GM21360 (cell line): Measurements from ENCODE around the gene PRKCE.

Source experiments
- ATAC-seq: cut with Tn5 transposase; IDR thresholded peaks from one replicate; pipeline ENCODE4 v1.9.1; 2021; ENCODE audit warnings: mild to moderate bottlenecking, moderate library complexity; ENCODE audit not compliant: unreplicated experiment

Gene PRKCE

DNA sequence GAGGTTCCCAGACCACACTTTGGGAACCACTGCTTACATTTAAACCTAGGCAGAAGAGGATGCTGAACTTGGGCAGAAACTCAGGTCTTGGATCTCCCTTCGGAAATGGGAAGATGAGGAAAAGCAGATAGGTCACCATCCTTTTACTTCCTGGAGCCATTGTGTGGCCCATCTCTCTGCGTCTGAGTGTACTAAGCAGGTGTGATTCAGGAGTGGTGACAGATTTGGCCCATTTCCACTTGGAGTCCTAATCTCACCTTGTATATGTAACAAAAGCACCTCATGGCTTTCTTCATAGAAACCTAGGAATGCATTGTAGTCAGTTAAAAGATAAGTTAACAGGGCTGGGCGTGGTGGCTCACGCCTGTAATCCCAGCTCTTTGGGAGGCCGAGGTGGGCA, 71.0 kb downstream of the PRKCE start:
- no peak for ATAC-seq

DNA sequence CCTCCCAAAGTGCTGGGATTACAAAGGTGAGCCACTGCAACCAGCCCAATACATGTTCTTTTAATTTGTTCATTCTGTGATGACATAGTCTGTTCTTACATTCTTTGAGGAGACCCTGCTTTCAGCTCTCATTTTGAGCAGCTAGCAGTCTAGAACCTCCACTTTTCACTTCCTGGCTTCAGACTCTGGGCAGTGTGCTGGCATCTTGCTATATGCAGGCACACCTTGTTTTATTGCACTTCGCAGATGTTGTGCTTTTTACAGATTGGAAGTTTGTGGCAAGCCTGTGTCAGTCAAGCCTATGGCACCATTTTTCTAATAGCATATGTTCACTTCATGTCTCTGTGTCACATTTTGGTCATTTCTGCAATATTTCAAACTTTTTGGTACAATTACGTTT, 72.4 kb downstream of the PRKCE start:
- no peak for ATAC-seq

DNA sequence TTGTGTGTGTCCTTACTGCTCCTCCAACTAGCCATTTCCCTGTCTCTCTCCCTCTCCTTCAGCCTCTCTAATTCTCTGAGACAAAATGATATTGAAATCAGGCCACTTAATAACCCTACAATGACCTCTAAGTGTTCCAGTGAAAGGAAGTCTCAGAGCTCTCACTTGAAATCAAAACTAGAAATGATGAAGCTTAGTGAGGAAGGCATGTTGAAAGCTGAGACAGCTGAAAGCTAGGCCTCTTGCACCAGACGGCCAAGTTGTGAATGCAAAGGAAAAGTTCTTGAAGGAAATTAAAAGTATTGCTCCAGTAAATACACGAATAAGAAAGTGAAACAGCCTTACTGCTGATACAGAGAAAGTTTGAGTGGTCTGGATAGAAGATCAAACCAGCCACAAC, 72.9 kb downstream of the PRKCE start:
- no peak for ATAC-seq

DNA sequence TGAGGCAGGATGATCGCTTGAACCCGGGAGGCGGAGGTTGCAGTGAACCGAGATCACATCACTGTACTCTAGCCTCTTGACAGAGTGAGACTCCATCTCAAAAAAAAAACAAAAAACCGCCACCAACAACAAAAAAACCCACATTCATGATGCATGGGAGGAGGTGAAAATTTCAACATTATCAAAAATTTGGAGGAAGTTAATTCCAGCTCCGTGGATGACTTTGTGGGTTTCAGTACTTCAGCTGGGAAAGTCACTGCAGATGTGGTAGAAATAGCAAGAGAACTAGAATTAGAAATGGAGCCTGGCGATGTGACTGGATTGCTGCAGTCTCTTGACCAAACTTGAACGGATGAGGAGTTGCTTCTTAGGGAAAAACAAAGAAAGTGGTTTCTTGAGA, 74.3 kb downstream of the PRKCE start:
- ATAC-seq: no peak

DNA sequence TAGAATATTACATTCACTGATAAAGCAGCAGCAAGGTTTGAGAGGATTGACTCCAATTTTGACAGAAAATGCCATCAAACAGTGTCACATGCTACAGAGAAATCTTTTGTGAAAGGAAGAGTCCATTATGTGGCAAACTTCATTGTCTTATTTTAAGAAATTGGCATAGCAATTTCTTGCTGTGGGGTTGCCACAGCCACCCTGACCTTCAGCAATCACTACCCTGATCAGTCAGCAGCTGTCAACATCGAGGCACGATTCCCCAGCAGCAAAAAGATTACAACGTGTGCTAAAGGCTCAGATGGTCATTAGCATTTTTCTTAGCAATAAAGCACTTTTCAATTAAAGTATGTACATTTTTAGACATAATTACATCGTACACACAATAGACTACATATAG, 74.7 kb downstream of the PRKCE start:
- no peak for ATAC-seq

DNA sequence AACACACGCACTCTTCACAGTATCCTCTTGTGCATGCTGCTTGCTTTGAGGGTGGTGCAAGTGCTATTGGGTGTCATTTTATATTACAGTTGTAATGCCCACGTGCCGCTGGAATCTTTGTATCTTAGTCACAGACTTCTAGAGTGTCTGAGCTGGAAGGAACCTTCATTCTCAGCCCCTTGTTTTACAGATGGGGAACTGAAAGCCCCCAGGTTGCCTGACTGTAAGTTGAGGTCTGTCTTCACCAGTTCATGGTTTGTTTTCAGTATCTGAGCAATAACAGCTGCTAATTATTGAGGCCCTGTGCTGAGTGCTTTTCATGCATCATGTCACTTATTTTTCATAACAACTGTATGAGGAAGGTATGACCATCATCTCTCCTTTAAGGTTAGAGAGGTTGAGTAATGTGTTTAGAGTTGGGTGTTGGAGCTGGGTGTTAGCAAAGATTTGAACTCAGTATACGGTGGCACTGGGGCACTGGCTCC, 77.0 kb downstream of the PRKCE start:
- peak; percentile 79 for ATAC-seq

DNA sequence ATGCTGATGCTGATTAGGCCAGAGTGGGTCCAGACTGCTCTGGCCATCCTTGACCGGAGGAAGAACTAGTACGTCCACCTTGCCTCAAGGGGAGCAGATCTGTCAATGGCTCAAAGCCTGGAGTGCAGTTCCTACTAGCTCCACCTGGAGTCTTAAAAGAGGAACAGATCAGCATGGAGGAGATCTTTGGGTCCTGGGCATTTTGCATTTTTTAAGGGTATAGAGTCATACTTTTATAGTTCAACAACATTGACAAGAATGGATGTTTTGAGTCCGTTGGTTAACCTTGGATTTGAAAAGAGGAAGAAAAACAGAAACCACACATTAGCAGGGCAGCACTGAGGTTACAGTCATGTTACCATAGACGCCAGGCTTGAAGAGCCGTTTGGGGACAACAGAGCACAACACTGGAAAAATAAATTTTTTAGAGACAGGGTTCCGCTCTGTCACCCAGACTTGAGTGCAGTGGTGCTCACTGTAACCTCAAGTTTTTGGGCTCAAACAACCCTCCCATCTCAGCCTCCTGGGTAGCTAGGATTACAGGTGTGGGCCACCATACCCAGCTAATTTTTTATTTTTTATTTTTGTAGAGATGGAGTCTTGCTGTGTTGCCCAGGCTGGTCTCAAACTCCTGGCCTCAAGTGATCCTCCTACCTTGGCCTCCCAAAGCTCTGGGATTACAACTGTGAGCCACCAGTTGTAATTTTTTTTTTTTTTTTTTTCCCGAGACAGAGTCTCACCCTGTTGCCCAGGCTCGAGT, 78.5 kb downstream of the PRKCE start:
- ATAC-seq: peak; percentile 45

DNA sequence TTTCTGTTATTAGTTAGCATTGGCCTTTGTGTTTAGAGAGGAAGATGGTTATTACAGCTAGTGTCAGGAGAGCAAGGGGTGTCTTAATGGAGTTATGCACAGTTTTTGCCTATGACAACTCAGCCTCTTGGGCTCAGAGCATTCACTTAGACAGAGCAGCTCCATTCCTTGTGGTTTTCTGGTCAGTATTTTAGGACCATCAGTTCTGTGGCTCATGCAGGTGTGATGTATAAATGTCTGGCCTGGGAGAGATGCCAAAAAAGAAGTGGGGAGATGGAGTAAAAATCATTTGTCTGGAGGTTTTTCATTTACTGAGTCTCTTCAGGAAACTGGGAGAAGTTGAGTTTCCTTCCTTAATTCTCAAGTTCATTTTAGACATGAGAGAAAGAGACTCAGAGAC, 79.7 kb downstream of the PRKCE start:
- no peak for ATAC-seq

DNA sequence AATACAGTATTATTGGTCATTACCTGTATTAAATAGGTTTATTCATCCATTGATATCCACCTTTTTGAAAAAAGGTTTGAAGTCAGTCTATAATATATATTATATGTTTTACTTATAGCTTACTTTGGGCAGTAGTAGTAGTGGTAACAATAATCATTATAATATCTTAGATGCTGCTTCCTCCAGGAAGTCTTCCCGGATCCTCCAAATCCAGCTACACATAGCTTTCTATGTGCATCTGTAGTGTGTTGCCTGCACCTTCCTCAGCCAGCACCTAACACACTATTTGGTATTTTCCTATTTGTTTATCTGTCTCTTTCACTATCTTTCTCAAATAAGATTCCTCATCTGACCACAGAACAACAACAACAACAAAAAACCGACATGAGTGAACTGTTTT, 81.0 kb downstream of the PRKCE start:
- ATAC-seq: no peak

DNA sequence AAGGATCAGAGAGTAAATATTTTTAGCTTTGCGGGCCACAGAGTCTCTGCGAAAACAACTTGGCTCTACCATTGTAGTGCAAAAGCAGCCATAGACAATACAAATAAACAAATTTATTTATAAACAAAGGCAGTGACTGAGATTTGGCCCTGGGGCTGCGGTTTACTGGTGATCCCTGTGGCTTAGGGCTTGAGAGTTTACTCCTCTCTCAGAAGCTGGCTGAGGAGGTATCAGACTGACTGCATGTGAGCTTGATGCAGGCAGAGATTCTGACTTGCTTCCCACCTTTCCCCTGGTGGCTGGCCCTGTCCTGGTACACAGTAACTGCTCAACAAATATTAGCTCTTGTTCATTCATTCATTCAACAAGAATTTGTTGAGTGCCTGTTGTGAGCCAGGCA, 81.5 kb downstream of the PRKCE start:
- no peak for ATAC-seq

DNA sequence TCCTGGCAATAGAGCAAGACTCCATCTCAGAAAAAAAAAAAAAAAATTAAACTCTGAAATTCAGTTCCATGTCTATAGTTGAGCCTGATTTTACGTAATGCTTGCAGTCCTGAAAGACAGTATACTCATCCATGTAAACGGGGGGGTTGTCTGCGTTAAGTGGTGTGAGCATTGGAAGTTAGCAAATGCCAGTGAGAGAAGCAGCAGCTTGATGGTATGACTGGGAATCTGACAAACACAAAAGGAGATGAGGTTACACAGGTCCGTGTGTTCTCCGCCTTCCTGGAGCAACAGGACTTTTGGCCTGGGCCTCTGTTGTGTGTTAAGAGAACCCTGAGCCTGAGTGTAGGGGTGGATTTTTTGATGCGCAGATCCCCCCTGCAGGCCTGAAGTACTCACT, 82.9 kb downstream of the PRKCE start:
- ATAC-seq: no peak

DNA sequence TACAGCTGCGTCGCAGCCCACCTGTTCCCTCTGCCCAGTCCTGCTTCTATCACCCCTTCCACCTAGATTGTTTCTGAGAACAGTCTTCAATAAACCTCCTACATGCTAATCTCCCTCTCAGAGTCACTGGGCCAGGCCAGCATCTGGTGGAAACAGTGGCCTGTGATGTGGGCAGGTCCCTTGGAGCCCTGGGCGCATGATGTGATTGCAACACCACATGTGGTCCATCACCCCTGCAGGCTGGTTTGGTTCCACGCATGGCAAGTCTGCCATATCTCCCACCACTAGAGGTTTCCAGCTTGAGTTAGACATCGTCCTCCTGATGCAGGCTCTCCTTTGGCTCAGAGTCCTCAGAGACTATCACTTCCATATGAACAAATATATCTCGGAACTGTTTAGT, 83.5 kb downstream of the PRKCE start:
- ATAC-seq: no peak

DNA sequence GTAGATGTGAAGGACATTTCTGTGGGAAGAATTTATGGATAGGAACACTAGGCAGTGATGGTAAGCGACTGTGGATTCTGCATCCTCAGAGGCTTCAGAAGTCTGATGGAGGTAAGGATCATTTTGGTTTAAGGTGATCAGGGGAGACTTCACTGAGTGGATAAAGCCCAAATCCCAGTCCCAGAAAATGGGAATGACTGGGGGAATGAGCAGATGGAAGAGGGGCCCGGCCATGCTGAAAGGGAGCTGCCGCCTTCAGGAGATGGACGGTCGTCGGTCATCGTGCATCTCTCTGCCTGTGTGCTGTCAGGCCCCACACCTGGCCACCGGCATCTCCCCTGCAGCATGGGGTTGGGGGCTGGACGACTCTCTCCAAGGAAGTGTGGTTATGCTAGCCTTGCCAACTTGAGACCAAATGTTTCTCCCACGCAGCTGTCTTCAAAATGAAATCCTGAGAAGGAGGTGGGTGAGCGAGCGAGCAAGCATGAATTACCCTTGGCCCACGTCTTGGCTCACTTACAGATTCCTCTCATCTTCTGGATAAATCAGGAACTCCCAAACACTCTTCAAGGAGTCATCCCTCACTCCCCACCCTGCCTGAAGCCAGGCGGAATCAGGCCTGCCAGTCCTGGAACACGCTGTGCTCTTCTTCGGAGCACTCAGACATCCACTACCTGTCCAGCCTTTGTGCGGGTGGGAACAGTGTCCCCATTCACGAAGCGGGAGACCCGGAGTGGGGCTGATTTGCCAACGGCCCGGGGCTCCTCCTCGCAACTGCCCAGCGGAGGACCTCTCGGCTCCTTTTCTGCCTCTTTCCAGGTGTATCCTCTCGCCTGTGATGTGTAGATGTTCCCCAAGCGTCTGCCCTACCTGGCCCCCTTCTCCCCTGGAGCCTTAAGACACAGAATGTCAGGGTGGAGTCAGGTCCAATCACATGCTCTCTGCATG, 85.6 kb downstream of the PRKCE start:
- no peak for ATAC-seq

DNA sequence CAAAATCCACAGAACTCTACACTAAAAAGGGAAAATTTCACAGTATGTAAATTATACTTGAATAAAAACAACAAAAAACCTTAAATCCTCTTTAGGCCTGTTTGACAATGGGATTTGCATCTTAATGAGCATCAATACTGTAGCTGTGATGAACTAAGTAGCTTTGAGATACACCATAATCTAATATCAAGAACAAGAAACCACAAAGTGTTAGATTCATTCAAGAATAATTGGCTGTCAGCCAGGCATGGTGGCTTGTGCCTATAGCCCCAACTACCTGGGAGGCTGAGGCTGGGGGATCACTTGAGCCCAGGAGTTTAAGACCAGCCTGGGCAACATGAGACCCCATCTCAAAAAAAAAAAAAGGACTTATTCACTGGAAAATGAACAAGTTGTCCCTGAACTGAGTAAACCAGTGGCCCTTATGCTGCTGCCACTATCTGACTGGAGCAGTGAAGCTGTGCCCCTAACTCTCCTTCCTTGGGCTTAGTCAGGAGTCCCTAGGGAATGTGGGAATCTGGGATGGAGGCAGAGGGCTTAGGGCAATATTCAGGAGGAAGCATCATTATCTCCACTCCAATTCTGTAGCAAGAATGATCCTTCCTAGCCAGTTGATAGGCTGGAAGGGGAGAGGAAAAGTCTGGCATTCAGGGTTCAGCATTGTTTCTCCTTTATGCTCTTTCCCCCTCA, 88.5 kb downstream of the PRKCE start:
- no peak for ATAC-seq

DNA sequence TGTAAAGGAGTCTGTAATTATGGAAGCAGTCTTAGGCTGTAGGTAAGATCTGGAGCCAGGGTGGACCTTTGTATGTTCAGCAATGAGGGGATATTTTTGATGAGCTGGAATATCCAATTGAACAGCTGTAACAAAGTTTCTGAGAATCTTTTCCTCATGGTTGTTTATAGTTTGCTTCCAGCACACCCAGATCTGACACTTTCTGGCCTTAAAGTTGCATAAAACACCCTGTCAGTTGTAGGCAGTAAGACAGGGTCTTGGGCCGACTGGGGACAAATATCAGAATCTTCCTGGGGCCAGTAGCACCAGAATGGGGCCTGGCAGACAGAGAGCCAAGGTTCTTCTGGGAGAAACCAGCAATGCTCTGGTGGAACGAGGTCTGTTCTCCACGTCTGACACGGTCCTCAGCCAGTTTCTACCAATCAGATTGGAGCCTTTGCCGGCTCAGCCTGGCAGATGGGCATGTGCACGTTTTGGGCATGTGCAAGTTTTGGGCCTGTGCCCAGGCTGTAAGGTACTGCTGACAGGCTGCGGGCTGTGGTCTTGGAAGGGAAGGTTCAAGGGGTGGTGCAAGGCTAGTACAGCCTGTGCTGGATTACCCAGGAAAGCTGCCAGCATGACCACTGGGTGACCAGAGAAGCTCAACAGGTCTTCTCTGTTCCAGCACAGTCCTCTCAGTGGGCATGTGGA, 89.8 kb downstream of the PRKCE start:
- no peak for ATAC-seq

DNA sequence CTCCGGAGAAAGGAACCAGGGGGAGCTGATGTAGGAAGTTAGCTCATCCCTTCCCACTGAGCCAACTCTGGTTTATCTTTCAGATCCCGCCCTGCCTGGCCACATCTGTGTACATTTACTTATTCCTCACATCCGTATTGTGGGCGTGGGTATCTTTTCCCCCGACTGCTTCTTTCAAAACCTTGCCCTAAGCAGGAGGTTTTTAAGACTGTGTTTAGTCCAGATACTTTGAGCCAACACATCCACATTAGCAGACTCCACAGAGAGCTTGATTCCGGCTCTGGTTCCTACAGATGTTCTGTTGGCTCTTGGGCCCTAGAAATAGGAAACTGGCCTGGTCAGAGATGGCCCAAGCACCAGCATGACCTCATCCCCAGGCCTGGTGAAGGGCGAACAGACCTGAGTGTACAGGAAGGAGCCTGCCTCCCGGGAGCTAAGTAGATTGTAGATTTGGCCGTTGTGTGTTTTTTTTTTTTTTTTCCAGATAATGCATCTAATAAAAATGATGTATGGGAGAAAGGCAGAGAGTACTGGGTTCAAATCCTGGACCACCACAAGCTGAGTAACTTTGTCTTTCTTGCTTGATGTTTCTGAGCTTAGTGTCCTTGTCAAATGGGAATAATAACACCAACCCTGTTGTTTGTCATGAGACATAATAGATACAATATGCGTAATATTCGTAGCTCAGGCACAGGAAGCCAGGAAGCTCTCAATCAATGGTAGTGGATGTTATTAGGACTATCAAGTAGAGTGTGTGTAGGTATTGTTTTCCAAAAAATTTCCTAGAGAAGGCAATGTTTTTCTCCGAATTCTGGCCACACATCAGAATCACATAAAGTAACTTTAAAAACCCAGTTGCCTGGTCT, 92.3 kb downstream of the PRKCE start:
- no peak for ATAC-seq

DNA sequence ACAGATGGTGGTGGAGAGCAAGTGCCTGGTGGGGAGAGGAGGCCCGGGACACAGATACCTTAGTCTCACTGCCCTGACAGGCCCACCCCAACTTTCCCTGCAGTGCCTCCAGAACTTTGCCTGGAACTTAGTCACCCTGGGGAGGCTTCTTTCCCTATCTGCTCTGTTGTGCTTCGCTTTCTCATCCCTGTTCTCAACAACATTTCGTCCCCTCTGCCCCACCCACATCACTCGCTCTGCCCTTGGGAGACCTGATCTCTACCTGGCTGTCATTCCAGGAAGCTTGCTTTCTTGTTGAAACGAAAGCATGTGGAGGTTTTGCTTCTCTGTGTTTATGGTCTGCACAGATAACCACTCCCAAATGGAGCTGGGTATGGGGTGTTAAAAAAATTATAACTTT, 93.8 kb downstream of the PRKCE start:
- ATAC-seq: no peak

DNA sequence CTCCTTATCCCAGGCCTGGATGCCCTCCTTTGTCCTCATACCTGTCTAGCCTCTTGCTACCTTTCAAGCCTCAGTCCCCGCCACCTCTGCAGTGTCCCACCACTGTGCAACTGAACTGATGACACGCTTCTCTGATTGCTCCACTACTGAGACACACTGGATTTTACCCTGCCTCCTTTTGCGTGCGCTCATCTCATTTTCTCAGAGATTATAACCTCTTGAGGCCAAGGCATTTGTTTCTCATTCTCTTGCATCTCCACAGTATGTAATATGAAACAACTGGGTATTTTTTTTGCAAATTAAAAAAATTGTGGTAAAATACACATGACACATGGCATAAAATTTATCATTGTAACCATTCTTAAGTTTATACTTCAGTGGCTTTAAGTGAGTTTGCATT, 95.4 kb downstream of the PRKCE start:
- ATAC-seq: no peak

DNA sequence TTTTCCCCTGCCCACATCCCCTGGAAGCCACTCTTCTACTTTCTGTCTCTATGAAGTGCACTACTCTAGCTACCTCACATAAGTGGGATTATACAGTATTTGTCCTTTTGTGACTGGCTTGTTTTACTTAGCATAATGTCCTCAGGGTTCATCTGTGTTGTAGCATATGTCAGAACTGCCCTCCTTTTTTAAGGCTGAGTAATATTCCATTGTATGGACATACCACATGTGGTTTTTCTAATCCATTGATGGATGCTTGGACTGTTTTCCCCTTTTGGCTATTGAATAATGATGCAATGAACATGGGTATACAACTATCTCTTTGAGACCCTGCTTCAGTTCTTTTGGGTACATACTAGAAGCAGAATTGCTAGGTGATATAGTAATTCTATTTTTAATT, 95.9 kb downstream of the PRKCE start:
- no peak for ATAC-seq

DNA sequence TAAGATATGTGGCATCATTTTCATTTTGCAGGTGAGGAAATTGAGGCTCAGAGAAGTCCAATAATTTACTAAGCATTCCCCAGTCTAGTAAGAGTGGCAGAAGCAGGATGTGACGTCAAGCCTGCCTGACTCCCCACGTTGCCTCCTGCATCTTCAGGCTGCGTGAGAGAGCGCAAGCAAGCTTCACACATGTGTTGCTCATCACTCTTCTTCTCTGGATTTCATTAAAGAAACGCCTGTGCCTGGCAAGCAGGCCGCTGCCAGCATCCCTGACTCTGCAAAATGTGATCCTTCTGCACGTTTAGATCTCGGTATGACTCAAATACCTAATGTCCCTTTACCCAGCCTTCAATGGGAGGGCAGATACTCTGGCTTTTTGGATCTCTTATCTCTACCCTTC, 96.8 kb downstream of the PRKCE start:
- ATAC-seq: no peak
